Measurements from ENCODE around the gene GPR89A.

GPR89A gene

GRCh38 chr1:145696630-145696960 is 88.8 kb downstream of the GPR89A start:
- no peak overlapping the region for H3K23ac ChIP-seq (ENCODE audit: low read length)
- no peak overlapping the region for H2AK5ac ChIP-seq (ENCODE audit: low read length)
- no peak overlapping the region for H3K4me2 ChIP-seq (ENCODE audit: low read length)
- H3K56ac ChIP-seq (ENCODE audit: low read length) = no peak overlapping the region
- no peaks in the 10 kb centered on the region for H3K79me1 ChIP-seq (ENCODE audit: low read length)
- H3K4ac ChIP-seq (ENCODE audit: low read depth, low read length) = no peak overlapping the region
- no peak overlapping the region for H3K27ac ChIP-seq (ENCODE audit: low read depth, low read length)
- H3K36me3 ChIP-seq (ENCODE audit: control insufficient read depth, insufficient read depth, low read length) = no peaks in the 10 kb centered on the region
- no peak overlapping the region for H3K9ac ChIP-seq (ENCODE audit: low read length)
- no peaks in the 10 kb centered on the region for H3K4me1 ChIP-seq (ENCODE audit: control insufficient read depth, low read depth, low read length)
- WGBS (ENCODE audit: extremely low coverage, insufficient coverage, low lambda C conversion rate) = no CpG with 5 or more reads among the region's 3 CpGs
- H4K8ac ChIP-seq (ENCODE audit: low read depth, low read length) = no peak overlapping the region
- no peak overlapping the region for H2BK5ac ChIP-seq (ENCODE audit: low read length)
- H3K79me2 ChIP-seq (ENCODE audit: control insufficient read depth, insufficient read depth, low read length) = no peaks in the 10 kb centered on the region
- no peaks in the 10 kb centered on the region for H3K27me3 ChIP-seq (ENCODE audit: insufficient read depth, low read length, poor library complexity)
- H4K5ac ChIP-seq (ENCODE audit: low read length) = no peak overlapping the region
- H2BK120ac ChIP-seq (ENCODE audit: low read depth, low read length) = no peak overlapping the region
- H2BK15ac ChIP-seq (replicated peaks; ENCODE audit: low read depth) = no peak overlapping the region
- H3K4me3 ChIP-seq (ENCODE audit: low read length) = no peak overlapping the region
- DNase-seq = no peak
- H3K18ac ChIP-seq (ENCODE audit: low read length) = no peak overlapping the region

DNA sequence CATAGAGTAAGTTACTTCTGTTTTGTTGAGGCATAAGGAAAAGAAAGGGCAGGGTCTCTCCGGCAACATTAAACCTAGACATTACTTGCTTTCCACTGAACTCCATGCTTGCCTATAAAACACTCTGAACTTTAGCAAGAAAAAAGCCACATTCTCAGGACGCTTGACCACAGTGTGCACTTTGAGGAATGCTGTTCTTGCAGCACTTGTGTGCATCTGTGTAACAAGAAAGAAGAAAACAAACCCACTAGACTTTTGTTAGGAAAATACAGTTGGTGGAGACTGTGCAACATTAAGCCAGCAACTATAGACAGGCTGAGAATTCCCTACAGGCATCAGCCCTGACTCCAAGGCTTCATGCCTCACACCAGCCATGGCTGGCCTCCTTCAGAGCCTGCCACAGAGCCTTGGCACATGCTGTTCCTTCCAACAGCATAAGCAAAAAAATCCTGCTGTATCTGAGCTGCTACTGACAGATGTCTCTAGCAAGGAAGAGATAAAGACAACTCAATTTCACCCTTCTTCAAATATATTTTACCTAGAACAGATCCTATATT is 93.6 kb downstream of the GPR89A start:
- Histone ChIP-seq H2BK15ac (replicated peaks; ENCODE audit: low read depth) (no peak overlapping the region), H3K56ac (ENCODE audit: low read length) (no peak overlapping the region), H3K9ac (ENCODE audit: low read length) (no peak overlapping the region), H4K8ac (ENCODE audit: low read depth, low read length) (no peak overlapping the region), H2AK5ac (ENCODE audit: low read length) (no peak overlapping the region), H3K23ac (ENCODE audit: low read length) (no peak overlapping the region), H3K36me3 (ENCODE audit: control insufficient read depth, insufficient read depth, low read length) (no peaks in the 10 kb centered on the region), H3K18ac (ENCODE audit: low read length) (no peak overlapping the region), H3K4me3 (ENCODE audit: low read length) (no peak overlapping the region), H3K4me2 (ENCODE audit: low read length) (no peak overlapping the region), H3K27ac (ENCODE audit: low read depth, low read length) (no peak overlapping the region), H2BK120ac (ENCODE audit: low read depth, low read length) (no peak overlapping the region), H3K79me2 (ENCODE audit: control insufficient read depth, insufficient read depth, low read length) (no peaks in the 10 kb centered on the region), H3K4me1 (ENCODE audit: control insufficient read depth, low read depth, low read length) (no peaks in the 10 kb centered on the region), H2BK5ac (ENCODE audit: low read length) (no peak overlapping the region), H4K5ac (ENCODE audit: low read length) (no peak overlapping the region), H3K79me1 (ENCODE audit: low read length) (no peaks in the 10 kb centered on the region), H3K27me3 (ENCODE audit: insufficient read depth, low read length, poor library complexity) (no peaks in the 10 kb centered on the region), H3K4ac (ENCODE audit: low read depth, low read length) (no peak overlapping the region)
- WGBS (ENCODE audit: extremely low coverage, insufficient coverage, low lambda C conversion rate) = no CpG with 5 or more reads among the region's 2 CpGs
- no peak for DNase-seq

DNA sequence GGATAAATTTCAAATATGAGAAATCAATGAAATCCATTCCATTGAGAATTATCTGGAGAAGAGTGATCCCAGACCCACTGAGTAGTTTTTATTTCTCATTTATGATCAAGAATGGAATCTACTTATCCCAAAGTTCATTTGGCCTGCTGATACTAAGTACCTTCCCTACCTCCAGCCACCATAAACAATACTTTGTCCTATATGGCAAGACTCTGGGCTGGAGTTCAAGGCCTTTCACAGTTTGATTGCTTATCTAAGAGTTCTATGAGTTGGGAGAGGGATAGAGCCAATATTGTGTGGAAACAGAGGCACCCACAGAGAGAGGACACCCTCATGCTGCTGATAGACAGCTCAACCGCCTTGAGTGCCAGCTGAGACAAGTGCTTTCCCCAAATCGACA is 94.3 kb downstream of the GPR89A start:
- Histone ChIP-seq H3K79me1 (ENCODE audit: low read length) (no peaks in the 10 kb centered on the region), H3K9ac (ENCODE audit: low read length) (no peak overlapping the region), H3K27me3 (ENCODE audit: insufficient read depth, low read length, poor library complexity) (no peaks in the 10 kb centered on the region), H3K4me1 (ENCODE audit: control insufficient read depth, low read depth, low read length) (peaks cover 1% of the 10 kb centered on the region), H2BK15ac (replicated peaks; ENCODE audit: low read depth) (no peak overlapping the region), H3K27ac (ENCODE audit: low read depth, low read length) (no peak overlapping the region), H3K4ac (ENCODE audit: low read depth, low read length) (no peak overlapping the region), H3K56ac (ENCODE audit: low read length) (no peak overlapping the region), H4K8ac (ENCODE audit: low read depth, low read length) (no peak overlapping the region), H2BK5ac (ENCODE audit: low read length) (no peak overlapping the region), H3K79me2 (ENCODE audit: control insufficient read depth, insufficient read depth, low read length) (no peaks in the 10 kb centered on the region), H3K36me3 (ENCODE audit: control insufficient read depth, insufficient read depth, low read length) (no peaks in the 10 kb centered on the region), H4K5ac (ENCODE audit: low read length) (no peak overlapping the region), H3K4me2 (ENCODE audit: low read length) (no peak overlapping the region), H2BK120ac (ENCODE audit: low read depth, low read length) (no peak overlapping the region), H3K18ac (ENCODE audit: low read length) (no peak overlapping the region), H3K4me3 (ENCODE audit: low read length) (no peak overlapping the region), H3K23ac (ENCODE audit: low read length) (no peak overlapping the region), H2AK5ac (ENCODE audit: low read length) (no peak overlapping the region)
- no peak for DNase-seq
- WGBS (ENCODE audit: extremely low coverage, insufficient coverage, low lambda C conversion rate) = no CpG with 5 or more reads among the region's 2 CpGs

GRCh38 chr1:145702826-145703225 is 95.0 kb downstream of the GPR89A start:
- H3K23ac ChIP-seq (ENCODE audit: low read length) = no peak overlapping the region
- H3K79me2 ChIP-seq (ENCODE audit: control insufficient read depth, insufficient read depth, low read length) = no peaks in the 10 kb centered on the region
- H3K18ac ChIP-seq (ENCODE audit: low read length) = no peak overlapping the region
- no peak overlapping the region for H3K4ac ChIP-seq (ENCODE audit: low read depth, low read length)
- no peaks in the 10 kb centered on the region for H3K36me3 ChIP-seq (ENCODE audit: control insufficient read depth, insufficient read depth, low read length)
- no peaks in the 10 kb centered on the region for H3K79me1 ChIP-seq (ENCODE audit: low read length)
- no peak overlapping the region for H3K4me2 ChIP-seq (ENCODE audit: low read length)
- no peak for DNase-seq
- H3K27ac ChIP-seq (ENCODE audit: low read depth, low read length) = no peak overlapping the region
- H3K4me3 ChIP-seq (ENCODE audit: low read length) = no peak overlapping the region
- no peak overlapping the region for H2AK5ac ChIP-seq (ENCODE audit: low read length)
- no peak overlapping the region for H2BK120ac ChIP-seq (ENCODE audit: low read depth, low read length)
- H4K8ac ChIP-seq (ENCODE audit: low read depth, low read length) = no peak overlapping the region
- no CpG with 5 or more reads among the region's 7 CpGs for WGBS (ENCODE audit: extremely low coverage, insufficient coverage, low lambda C conversion rate)
- no peaks in the 10 kb centered on the region for H3K27me3 ChIP-seq (ENCODE audit: insufficient read depth, low read length, poor library complexity)
- no peak overlapping the region for H2BK5ac ChIP-seq (ENCODE audit: low read length)
- H3K56ac ChIP-seq (ENCODE audit: low read length) = no peak overlapping the region
- peaks cover 3% of the 10 kb centered on the region for H3K4me1 ChIP-seq (ENCODE audit: control insufficient read depth, low read depth, low read length)
- H2BK15ac ChIP-seq (replicated peaks; ENCODE audit: low read depth) = no peak overlapping the region
- no peak overlapping the region for H4K5ac ChIP-seq (ENCODE audit: low read length)
- H3K9ac ChIP-seq (ENCODE audit: low read length) = no peak overlapping the region

- Histone ChIP-seq H3K56ac (ENCODE audit: low read length) (no peak overlapping the region), H4K8ac (ENCODE audit: low read depth, low read length) (no peak overlapping the region), H3K4me2 (ENCODE audit: low read length) (no peak overlapping the region), H3K36me3 (ENCODE audit: control insufficient read depth, insufficient read depth, low read length) (no peaks in the 10 kb centered on the region), H3K4me1 (ENCODE audit: control insufficient read depth, low read depth, low read length) (peaks cover 3% of the 10 kb centered on the region), H3K79me2 (ENCODE audit: control insufficient read depth, insufficient read depth, low read length) (no peaks in the 10 kb centered on the region), H3K27ac (ENCODE audit: low read depth, low read length) (no peak overlapping the region), H4K5ac (ENCODE audit: low read length) (no peak overlapping the region), H3K4me3 (ENCODE audit: low read length) (no peak overlapping the region), H2BK5ac (ENCODE audit: low read length) (no peak overlapping the region), H3K18ac (ENCODE audit: low read length) (no peak overlapping the region), H2BK120ac (ENCODE audit: low read depth, low read length) (no peak overlapping the region), H3K79me1 (ENCODE audit: low read length) (no peaks in the 10 kb centered on the region), H3K9ac (ENCODE audit: low read length) (no peak overlapping the region), H2AK5ac (ENCODE audit: low read length) (no peak overlapping the region), H3K27me3 (ENCODE audit: insufficient read depth, low read length, poor library complexity) (no peaks in the 10 kb centered on the region), H2BK15ac (replicated peaks; ENCODE audit: low read depth) (no peak overlapping the region), H3K4ac (ENCODE audit: low read depth, low read length) (no peak overlapping the region), H3K23ac (ENCODE audit: low read length) (no peak overlapping the region)
- no CpG with 5 or more reads among the region's 7 CpGs for WGBS (ENCODE audit: extremely low coverage, insufficient coverage, low lambda C conversion rate)
- DNase-seq = no peak
Observed at GRCh38 chr1:145705622-145706021, 97.8 kb downstream of the GPR89A start.

- no peak overlapping the region for H3K4ac ChIP-seq (ENCODE audit: low read depth, low read length)
- H4K8ac ChIP-seq (ENCODE audit: low read depth, low read length) = no peak overlapping the region
- no peak for DNase-seq
- whole genome bisulfite sequencing (ENCODE audit: extremely low coverage, insufficient coverage, low lambda C conversion rate) = no CpG with 5 or more reads among the region's 2 CpGs
- no peaks in the 10 kb centered on the region for H3K79me1 ChIP-seq (ENCODE audit: low read length)
- no peak overlapping the region for H2AK5ac ChIP-seq (ENCODE audit: low read length)
- H3K36me3 ChIP-seq (ENCODE audit: control insufficient read depth, insufficient read depth, low read length) = no peaks in the 10 kb centered on the region
- peaks cover 3% of the 10 kb centered on the region for H3K4me1 ChIP-seq (ENCODE audit: control insufficient read depth, low read depth, low read length)
- no peaks in the 10 kb centered on the region for H3K27me3 ChIP-seq (ENCODE audit: insufficient read depth, low read length, poor library complexity)
- no peak overlapping the region for H2BK15ac ChIP-seq (replicated peaks; ENCODE audit: low read depth)
- H2BK5ac ChIP-seq (ENCODE audit: low read length) = no peak overlapping the region
- no peak overlapping the region for H4K5ac ChIP-seq (ENCODE audit: low read length)
- H3K23ac ChIP-seq (ENCODE audit: low read length) = no peak overlapping the region
- H3K18ac ChIP-seq (ENCODE audit: low read length) = no peak overlapping the region
- no peak overlapping the region for H3K27ac ChIP-seq (ENCODE audit: low read depth, low read length)
- no peak overlapping the region for H3K9ac ChIP-seq (ENCODE audit: low read length)
- H2BK120ac ChIP-seq (ENCODE audit: low read depth, low read length) = no peak overlapping the region
- H3K4me2 ChIP-seq (ENCODE audit: low read length) = no peak overlapping the region
- H3K4me3 ChIP-seq (ENCODE audit: low read length) = no peak overlapping the region
- H3K79me2 ChIP-seq (ENCODE audit: control insufficient read depth, insufficient read depth, low read length) = no peaks in the 10 kb centered on the region
- no peak overlapping the region for H3K56ac ChIP-seq (ENCODE audit: low read length)
Observed at GRCh38 chr1:145706086-145706664, 98.4 kb downstream of the GPR89A start.

Measured in mesendoderm (in vitro differentiated cells).